ENCODE measurements around the gene PNMA8A. TPM values are rescaled to one million over a fixed set of nuclear protein-coding genes. Genes with fewer than 3 reads are reported as not detected.

The PNMA8A gene
- total RNA-seq, 1 experiment from 2014 or later, result not detected

DNA sequence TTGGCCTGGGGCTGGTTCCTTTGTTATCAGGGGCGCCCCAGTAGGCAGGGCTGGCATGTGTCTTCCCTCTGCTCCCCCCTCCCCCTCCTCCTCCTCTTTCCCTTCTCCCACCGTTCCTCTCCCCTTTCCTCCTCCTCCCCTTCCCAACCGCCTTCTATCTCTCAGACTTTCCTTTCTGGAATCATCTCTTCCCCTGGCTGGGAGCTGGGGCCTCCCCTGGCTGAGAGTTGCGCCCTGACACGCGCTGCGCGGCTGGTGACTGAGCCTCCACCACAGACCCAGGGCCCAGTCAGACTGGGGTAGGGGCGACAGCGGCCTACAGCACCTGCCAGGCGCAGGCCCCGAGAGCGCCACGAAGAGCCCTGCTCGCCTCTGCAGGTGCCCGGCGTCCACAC, 21.5 kb upstream of the PNMA8A start:
- RAD21 ChIA-PET (ENCODE audit: low non-redundant PET in 1 of 2, low total read pairs in 2 of 2, uncharacterized antibody in 2 of 2, unreplicated experiment in 2 of 2), result no interaction called here
- Histone ChIP-seq H3K4me3 (replicated peaks in 1 of 2; ENCODE audit: low read depth in 1 of 2, low read length in 2 of 2) (no peak overlapping the region), H4K20me1 (ENCODE audit: insufficient read depth) (no peaks in the 10 kb centered on the region), H3K27me3 (ENCODE audit: insufficient read depth, low read length) (no peaks in the 10 kb centered on the region), H3K9ac (ENCODE audit: low read length) (no peak overlapping the region), H3K27ac (ENCODE audit: low read depth, low read length) (no peak overlapping the region), H3K9me2 (ENCODE audit: insufficient read depth) (no peaks in the 10 kb centered on the region), H2AFZ (ENCODE audit: low read depth, low read length, poor library complexity, severe bottlenecking) (no peak overlapping the region), H3K9me3 (ENCODE audit: control insufficient read depth in 1 of 2, insufficient read depth in 1 of 2, low read depth in 1 of 2, low read length in 2 of 2) (no peaks in the 10 kb centered on the region), H3K4me2 (ENCODE audit: low read length) (no peak overlapping the region), H3K79me2 (ENCODE audit: insufficient read depth, low read length) (no peaks in the 10 kb centered on the region), H3K4me1 (ENCODE audit: control insufficient read depth in 1 of 2, insufficient read depth in 2 of 2, low read length in 2 of 2) (no peaks in the 10 kb centered on the region), H3K36me3 (ENCODE audit: control insufficient read depth in 1 of 2, insufficient read depth in 2 of 2, low read length in 2 of 2) (no peaks in the 10 kb centered on the region)
- no TSS peak for BruUV-seq (replicated peaks)
- ATAC-seq (no peak), DNase-seq (ENCODE audit: low read depth, low spot score) (no peak)
- intact Hi-C loops (cut with micrococcal nuclease), result no loop called here
- CTCF ChIA-PET, result no interaction called here
- TF ChIP-seq, protein P1, sequence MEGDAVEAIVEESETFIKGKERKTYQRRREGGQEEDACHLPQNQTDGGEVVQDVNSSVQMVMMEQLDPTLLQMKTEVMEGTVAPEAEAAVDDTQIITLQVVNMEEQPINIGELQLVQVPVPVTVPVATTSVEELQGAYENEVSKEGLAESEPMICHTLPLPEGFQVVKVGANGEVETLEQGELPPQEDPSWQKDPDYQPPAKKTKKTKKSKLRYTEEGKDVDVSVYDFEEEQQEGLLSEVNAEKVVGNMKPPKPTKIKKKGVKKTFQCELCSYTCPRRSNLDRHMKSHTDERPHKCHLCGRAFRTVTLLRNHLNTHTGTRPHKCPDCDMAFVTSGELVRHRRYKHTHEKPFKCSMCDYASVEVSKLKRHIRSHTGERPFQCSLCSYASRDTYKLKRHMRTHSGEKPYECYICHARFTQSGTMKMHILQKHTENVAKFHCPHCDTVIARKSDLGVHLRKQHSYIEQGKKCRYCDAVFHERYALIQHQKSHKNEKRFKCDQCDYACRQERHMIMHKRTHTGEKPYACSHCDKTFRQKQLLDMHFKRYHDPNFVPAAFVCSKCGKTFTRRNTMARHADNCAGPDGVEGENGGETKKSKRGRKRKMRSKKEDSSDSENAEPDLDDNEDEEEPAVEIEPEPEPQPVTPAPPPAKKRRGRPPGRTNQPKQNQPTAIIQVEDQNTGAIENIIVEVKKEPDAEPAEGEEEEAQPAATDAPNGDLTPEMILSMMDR (IDR thresholded peaks at IDR 0.05 in 2 of 3, conservative IDR thresholded peaks at IDR 0.05 in 1 of 3; ENCODE audit: borderline replicate concordance in 1 of 3, insufficient read depth in 1 of 3, low read depth in 2 of 3, low read length in 2 of 3), result no peak
- TF ChIP-seq JUND (IDR thresholded peaks at IDR 0.05), result no peak
- TF ChIP-seq CEBPB (IDR thresholded peaks at IDR 0.05; ENCODE audit: low read depth), result no peak
- TF ChIP-seq TCF7L2 (IDR thresholded peaks at IDR 0.05; ENCODE audit: borderline replicate concordance, extremely low read depth, insufficient read depth, insufficient read length), result no peak
- no peak for TF ChIP-seq SRF (IDR thresholded peaks at IDR 0.05; ENCODE audit: low read depth)
- TF ChIP-seq, protein P2, sequence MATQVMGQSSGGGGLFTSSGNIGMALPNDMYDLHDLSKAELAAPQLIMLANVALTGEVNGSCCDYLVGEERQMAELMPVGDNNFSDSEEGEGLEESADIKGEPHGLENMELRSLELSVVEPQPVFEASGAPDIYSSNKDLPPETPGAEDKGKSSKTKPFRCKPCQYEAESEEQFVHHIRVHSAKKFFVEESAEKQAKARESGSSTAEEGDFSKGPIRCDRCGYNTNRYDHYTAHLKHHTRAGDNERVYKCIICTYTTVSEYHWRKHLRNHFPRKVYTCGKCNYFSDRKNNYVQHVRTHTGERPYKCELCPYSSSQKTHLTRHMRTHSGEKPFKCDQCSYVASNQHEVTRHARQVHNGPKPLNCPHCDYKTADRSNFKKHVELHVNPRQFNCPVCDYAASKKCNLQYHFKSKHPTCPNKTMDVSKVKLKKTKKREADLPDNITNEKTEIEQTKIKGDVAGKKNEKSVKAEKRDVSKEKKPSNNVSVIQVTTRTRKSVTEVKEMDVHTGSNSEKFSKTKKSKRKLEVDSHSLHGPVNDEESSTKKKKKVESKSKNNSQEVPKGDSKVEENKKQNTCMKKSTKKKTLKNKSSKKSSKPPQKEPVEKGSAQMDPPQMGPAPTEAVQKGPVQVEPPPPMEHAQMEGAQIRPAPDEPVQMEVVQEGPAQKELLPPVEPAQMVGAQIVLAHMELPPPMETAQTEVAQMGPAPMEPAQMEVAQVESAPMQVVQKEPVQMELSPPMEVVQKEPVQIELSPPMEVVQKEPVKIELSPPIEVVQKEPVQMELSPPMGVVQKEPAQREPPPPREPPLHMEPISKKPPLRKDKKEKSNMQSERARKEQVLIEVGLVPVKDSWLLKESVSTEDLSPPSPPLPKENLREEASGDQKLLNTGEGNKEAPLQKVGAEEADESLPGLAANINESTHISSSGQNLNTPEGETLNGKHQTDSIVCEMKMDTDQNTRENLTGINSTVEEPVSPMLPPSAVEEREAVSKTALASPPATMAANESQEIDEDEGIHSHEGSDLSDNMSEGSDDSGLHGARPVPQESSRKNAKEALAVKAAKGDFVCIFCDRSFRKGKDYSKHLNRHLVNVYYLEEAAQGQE (IDR thresholded peaks at IDR 0.05; ENCODE audit: low read depth), result no peak
- TF ChIP-seq ZFX (IDR thresholded peaks at IDR 0.05), result no peak
- no peak for TF ChIP-seq SIN3A (IDR thresholded peaks at IDR 0.05; ENCODE audit: low read depth)
- no peak for TF ChIP-seq CBX3 (IDR thresholded peaks at IDR 0.05; ENCODE audit: low read depth)
- no peak for TF ChIP-seq EGR1 (IDR thresholded peaks at IDR 0.05; ENCODE audit: low read depth)
- TF ChIP-seq EZH2 (IDR thresholded peaks at IDR 0.05), result no peak
- TF ChIP-seq POLR2A (IDR thresholded peaks at IDR 0.05; ENCODE audit: borderline replicate concordance, extremely low read depth, insufficient read depth, insufficient read length), result no peak
- no peak for TF ChIP-seq EZH2phosphoT487 (IDR thresholded peaks at IDR 0.05; ENCODE audit: borderline replicate concordance)
- no peak for TF ChIP-seq POLR2AphosphoS5 (IDR thresholded peaks at IDR 0.05; ENCODE audit: low read depth, low read length)
- TF ChIP-seq SP1 (IDR thresholded peaks at IDR 0.05; ENCODE audit: low read depth), result no peak
- TF ChIP-seq, protein P3, sequence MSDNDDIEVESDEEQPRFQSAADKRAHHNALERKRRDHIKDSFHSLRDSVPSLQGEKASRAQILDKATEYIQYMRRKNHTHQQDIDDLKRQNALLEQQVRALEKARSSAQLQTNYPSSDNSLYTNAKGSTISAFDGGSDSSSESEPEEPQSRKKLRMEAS (IDR thresholded peaks at IDR 0.05), result no peak
- no peak for TF ChIP-seq RAD21 (IDR thresholded peaks at IDR 0.05; ENCODE audit: low read depth)
- TF ChIP-seq ELF1 (IDR thresholded peaks at IDR 0.05; ENCODE audit: borderline replicate concordance, low read depth), result no peak
- POLR2A ChIA-PET, result no interaction called here
